ENCODE measurements around the gene MEIOB.
A peak's percentile ranks its signal among the peaks of the same experiment; 100 is the strongest.

GRCh38 chr16:1899641-1900451, 27.9 kb upstream of the MEIOB start:
- TF ChIP-seq EZH2 (IDR thresholded peaks at IDR 0.05; ENCODE audit: low read length) (no peak), CTCF (optimal IDR thresholded peaks at IDR 0.05 in 1 of 3, IDR thresholded peaks at IDR 0.05 in 1 of 3, conservative IDR thresholded peaks at IDR 0.05 in 1 of 3; ENCODE audit: extremely low read depth in 1 of 3, insufficient read depth in 2 of 3, low read length in 3 of 3) (peak in 1 of 3 experiments; percentile 1)

Data from keratinocyte (primary cell).